NB4 (cell line): ENCODE data around the gene EFNA2.

Experiments used
- POLR2A ChIP-seq: IDR thresholded peaks from 2 replicates; pipeline ENCODE4 v1.6.1; 2011; ENCODE audit warnings: mild to moderate bottlenecking; ENCODE audit not compliant: insufficient read length; ENCODE audit errors: extremely low read depth
- TF ChIP-seq, protein P1 (sequence below): IDR thresholded peaks from one replicate; pipeline ENCODE4 v1.5.1; 2012; ENCODE audit warnings: low read depth, low read length

DNA sequence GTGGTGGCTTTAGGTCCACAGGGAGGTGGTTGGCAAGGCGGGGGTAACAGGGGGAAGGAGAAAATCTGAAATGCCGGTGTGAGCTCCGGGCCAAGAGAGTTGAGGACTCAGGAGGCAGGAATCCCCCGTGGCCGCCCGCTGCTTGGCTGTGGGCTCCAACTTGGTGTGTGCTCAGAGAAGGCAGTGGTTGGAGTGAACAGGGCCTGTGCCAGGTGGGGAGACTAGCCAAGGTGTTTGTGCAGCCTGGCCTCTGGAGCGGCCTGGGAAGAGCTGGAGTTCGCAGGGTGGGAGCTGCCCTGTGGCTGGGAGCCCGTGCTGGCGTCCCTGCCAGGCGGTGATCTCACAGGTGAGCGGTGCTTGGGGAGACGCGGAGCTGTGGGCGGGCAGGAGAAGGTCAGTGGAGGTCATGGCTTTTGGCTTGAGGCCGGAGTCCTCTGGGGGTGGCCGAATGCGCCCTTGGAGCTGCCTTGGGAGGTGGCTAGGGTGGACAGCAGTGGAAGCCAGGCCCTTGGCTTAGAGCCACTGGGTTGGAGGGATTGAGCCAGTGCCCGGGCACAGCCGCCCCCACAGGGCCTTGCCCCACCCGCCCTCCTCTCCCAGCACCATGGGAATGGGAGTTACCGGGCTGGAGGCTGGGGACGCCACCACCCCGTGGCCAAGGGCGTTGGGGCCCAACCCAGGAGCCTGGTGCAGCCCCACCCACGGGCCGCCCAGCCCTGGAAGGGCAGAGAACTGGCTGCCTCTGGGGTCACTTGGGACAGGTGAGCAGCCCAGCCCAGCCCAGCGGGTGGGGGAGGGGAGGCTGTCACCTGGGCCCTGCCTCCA is 23.7 kb upstream of the EFNA2 start:
- TF ChIP-seq, protein P1, sequence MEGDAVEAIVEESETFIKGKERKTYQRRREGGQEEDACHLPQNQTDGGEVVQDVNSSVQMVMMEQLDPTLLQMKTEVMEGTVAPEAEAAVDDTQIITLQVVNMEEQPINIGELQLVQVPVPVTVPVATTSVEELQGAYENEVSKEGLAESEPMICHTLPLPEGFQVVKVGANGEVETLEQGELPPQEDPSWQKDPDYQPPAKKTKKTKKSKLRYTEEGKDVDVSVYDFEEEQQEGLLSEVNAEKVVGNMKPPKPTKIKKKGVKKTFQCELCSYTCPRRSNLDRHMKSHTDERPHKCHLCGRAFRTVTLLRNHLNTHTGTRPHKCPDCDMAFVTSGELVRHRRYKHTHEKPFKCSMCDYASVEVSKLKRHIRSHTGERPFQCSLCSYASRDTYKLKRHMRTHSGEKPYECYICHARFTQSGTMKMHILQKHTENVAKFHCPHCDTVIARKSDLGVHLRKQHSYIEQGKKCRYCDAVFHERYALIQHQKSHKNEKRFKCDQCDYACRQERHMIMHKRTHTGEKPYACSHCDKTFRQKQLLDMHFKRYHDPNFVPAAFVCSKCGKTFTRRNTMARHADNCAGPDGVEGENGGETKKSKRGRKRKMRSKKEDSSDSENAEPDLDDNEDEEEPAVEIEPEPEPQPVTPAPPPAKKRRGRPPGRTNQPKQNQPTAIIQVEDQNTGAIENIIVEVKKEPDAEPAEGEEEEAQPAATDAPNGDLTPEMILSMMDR: no peak
- TF ChIP-seq POLR2A: no peak
